Lower lobe of right lung (tissue), 2 donors: Measurements from ENCODE around the gene TST. TPM values are rescaled to one million over a fixed set of nuclear protein-coding genes. Genes with fewer than 3 reads are reported as not detected.
A peak's percentile ranks its signal among the peaks of the same experiment; 100 is the strongest.

ENCODE experiments used
- ATAC-seq, 2 donors: fragments of 200-7000 bp; cut with Tn5 transposase; one replicate each; pipeline ENCODE4 v1.9.1; 2020 to 2022; ENCODE audit warnings: mild to moderate bottlenecking in 2 of 2, moderate library complexity in 2 of 2
- DNase-seq: peaks from one replicate; pipeline ENCODE4 v3.0.0-alpha.2; 2020
- H3K27ac ChIP-seq: fragments of 200-600 bp; one replicate; pipeline ENCODE4 v1.8.0; 2022
- H3K27me3 ChIP-seq: fragments of 200-600 bp; one replicate; pipeline ENCODE4 v1.8.0; 2022; ENCODE audit warnings: low read depth
- H3K36me3 ChIP-seq: fragments of 200-600 bp; one replicate; pipeline ENCODE4 v1.8.0; 2022; ENCODE audit warnings: mild to moderate bottlenecking
- H3K4me1 ChIP-seq: fragments of 200-600 bp; one replicate; pipeline ENCODE4 v1.8.0; 2022
- H3K4me3 ChIP-seq: fragments of 200-600 bp; one replicate; pipeline ENCODE4 v1.8.0; 2022; ENCODE audit warnings: mild to moderate bottlenecking
- H3K9me3 ChIP-seq: fragments of 200-600 bp; one replicate; pipeline ENCODE4 v1.8.0; 2022
- intact Hi-C: fragments of 100-400 bp; cut with DNase I; formaldehyde crosslinking; loops from one replicate; pipeline ENCODE4 v1.11.0; 2022
- long read RNA-seq: library from polyadenylated mRNA; unstranded; transcript quantifications from one replicate; pipeline ENCODE4 v2.0.0, GENCODE V29; 2021
- total RNA-seq: library from RNA; stranded (reverse); fragmentation: NEBNext Ultra II Directional; extraction: Animal tissue kit (Norgen Biotek cat#: 25700); gene quantifications from one replicate; pipeline ENCODE4 v1.2.1, GENCODE V29; 2021
- TF ChIP-seq, protein P1 (sequence below): fragments of 200-600 bp; IDR thresholded peaks from one replicate; pipeline ENCODE4 v1.8.0; 2022; ENCODE audit warnings: antibody characterized with exemption, mild to moderate bottlenecking
- donor health status: DM: no; HTN: yes; CAD: no; lungs with severe emphysema.

The TST gene
- total RNA-seq, result 48.3 TPM
- long read RNA-seq, transcript TST-201 (3 exons, 1,211 nt), result minor isoform, 10 of 32 reads
- long read RNA-seq, transcript TST-202 (2 exons, 1,797 nt), result major isoform, 15 of 32 reads
- long read RNA-seq, partial matches to known transcripts, result 0 of 32 reads
- long read RNA-seq, other reads (novel, unspliced or antisense), result 7 of 32 reads

DNA sequence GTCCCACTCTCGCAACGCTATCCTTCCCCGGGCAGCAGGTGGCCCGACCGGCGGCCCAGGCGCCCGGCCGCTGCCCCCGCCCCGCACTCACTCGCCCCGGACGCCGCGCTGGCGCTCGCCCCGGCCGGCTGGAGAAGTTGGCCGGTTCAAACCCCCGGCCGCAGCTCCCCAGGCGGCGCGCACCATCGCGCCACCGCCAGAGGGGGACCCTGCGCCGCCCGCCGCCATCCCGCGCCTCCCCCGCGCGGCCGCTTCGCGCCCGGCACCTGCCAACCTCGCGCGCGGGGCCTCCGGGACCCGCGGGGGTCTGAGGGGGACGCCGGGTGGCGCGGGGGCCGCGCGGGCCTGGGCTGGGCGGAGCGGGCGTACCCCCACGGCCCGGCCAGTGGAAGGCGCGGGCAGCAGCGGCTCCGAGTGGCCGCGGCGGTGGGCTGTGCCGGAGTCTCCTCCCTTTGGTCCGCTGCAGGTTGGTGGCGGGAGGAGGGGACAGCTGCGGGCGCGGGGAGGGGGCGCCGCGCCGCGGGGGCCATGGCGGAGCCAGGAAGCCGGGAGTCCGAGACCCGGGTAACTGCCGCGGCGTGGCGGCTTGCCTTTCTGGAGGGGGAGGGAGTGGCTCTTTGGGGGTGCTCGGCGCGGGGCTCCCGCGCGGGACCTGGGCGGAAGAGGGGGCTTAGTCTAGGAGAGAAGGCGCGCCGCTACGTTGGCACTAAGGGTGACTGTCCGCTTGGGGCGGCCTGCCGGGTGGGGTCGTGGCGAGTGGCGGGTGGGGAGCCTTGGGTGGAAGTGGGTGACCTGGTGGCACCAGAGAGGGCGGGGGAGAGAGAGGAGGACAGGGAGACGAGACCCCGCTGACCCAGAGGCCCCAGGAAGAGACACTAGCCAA, at the start of gene TST, which contains the start of gene MPST:
TSS of gene TST (minus strand) at position 139 of the 883 bp plus-strand sequence. CDS start 715 bp downstream, outside the sequence.
TSS of gene MPST (plus strand) at position 434 of the 883 bp plus-strand sequence. CDS start at position 529, 95 bp downstream.
- peak within 1 kb of the TSS; percentile 94 for H3K4me3 ChIP-seq
- H3K27me3 ChIP-seq, result no peaks in the 10 kb centered on the region
- peaks cover 70% of the 10 kb centered on the region for H3K4me1 ChIP-seq
- TF ChIP-seq, protein P1, sequence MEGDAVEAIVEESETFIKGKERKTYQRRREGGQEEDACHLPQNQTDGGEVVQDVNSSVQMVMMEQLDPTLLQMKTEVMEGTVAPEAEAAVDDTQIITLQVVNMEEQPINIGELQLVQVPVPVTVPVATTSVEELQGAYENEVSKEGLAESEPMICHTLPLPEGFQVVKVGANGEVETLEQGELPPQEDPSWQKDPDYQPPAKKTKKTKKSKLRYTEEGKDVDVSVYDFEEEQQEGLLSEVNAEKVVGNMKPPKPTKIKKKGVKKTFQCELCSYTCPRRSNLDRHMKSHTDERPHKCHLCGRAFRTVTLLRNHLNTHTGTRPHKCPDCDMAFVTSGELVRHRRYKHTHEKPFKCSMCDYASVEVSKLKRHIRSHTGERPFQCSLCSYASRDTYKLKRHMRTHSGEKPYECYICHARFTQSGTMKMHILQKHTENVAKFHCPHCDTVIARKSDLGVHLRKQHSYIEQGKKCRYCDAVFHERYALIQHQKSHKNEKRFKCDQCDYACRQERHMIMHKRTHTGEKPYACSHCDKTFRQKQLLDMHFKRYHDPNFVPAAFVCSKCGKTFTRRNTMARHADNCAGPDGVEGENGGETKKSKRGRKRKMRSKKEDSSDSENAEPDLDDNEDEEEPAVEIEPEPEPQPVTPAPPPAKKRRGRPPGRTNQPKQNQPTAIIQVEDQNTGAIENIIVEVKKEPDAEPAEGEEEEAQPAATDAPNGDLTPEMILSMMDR, result peak; percentile 7
- peak within 1 kb of the TSS; percentile 91 for H3K27ac ChIP-seq
- DNase-seq (peak; percentile 89), ATAC-seq (peak; percentile 89)
- intact Hi-C loops, result no loop called here
- H3K36me3 ChIP-seq, result peaks cover 13% of the 10 kb centered on the region
- no peaks in the 10 kb centered on the region for H3K9me3 ChIP-seq

DNA sequence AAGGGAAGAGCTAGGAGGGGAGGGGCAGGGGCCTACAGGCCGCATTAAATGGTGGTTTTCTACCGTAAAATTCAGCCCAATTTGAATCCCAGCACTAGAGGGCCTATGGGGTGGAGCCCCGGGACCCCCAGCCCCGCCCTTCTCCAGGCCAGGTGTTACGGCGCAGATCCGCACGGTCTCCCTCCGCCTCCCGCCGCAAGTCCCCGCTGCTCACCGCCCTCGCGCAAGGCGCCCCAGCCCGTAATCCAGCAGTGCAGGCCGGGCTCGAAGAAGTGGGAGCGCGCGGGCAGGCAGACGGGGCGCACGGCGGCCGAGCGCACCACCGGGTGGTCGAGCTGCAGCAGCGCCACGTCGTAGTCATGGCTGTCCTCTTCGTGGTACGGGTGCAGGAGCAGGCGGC, 49.6 kb upstream of the TST start:
- H3K4me1 ChIP-seq, result no peaks in the 10 kb centered on the region
- ATAC-seq (no peak), DNase-seq (no peak)
- peaks cover 29% of the 10 kb centered on the region for H3K27me3 ChIP-seq
- H3K9me3 ChIP-seq, result no peaks in the 10 kb centered on the region
- TF ChIP-seq, protein P1, result no peak
- H3K4me3 ChIP-seq, result no peak overlapping the region
- no peak overlapping the region for H3K27ac ChIP-seq
- H3K36me3 ChIP-seq, result no peaks in the 10 kb centered on the region
- intact Hi-C loops, result no loop called here

DNA sequence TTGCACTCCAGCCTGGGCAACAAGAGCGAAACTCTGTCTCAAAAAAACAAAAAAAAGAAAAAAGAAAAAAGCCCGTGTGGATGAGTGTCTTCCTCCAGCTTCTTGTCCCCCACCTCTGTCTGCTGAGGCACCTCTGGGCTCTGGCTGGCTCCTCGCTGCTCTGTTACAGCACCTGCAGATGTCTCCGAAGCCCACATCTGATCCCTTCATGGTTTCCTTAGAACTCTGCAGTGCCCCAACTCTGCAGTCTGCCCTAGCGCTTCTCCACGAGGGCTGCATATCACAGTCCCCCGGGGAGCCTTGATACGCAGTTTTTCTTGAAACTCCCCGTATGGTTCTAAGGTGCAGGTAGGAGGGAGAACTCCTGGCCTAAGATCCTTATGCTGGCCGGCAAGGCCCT, 48.2 kb upstream of the TST start:
- DNase-seq (no peak), ATAC-seq (no peak)
- peaks cover 29% of the 10 kb centered on the region for H3K27me3 ChIP-seq
- no peaks in the 10 kb centered on the region for H3K4me1 ChIP-seq
- H3K4me3 ChIP-seq, result no peak overlapping the region
- TF ChIP-seq, protein P1, result no peak
- intact Hi-C loops, result no loop called here
- no peak overlapping the region for H3K27ac ChIP-seq
- H3K9me3 ChIP-seq, result no peaks in the 10 kb centered on the region
- H3K36me3 ChIP-seq, result no peaks in the 10 kb centered on the region

DNA sequence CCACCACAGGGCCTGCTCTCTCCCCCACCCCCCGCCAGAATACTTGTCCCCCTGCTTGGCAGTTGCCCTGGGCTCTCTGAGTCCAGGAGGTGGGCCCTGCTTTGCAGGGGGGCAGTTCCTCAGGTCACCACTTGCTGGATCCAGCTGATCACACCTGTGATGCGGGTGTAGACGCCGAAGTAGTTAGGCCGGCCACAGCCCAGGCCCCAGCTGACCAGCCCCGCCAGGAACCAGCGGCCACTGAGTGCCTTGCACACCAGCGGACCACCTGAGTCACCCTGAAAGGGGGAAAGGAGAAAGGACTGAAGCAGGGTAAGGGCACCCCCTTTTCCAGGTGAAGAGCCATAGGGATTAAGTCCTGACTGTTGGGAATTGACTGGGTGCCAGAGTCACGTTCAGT, 46.7 kb upstream of the TST start:
- DNase-seq, result no peak
- no peak for ATAC-seq
- no peak overlapping the region for H3K4me3 ChIP-seq
- H3K27ac ChIP-seq, result no peak overlapping the region
- H3K4me1 ChIP-seq, result no peaks in the 10 kb centered on the region
- H3K9me3 ChIP-seq, result no peaks in the 10 kb centered on the region
- H3K36me3 ChIP-seq, result no peaks in the 10 kb centered on the region
- TF ChIP-seq, protein P1, result no peak
- intact Hi-C loops, result no loop called here
- peaks cover 29% of the 10 kb centered on the region for H3K27me3 ChIP-seq

DNA sequence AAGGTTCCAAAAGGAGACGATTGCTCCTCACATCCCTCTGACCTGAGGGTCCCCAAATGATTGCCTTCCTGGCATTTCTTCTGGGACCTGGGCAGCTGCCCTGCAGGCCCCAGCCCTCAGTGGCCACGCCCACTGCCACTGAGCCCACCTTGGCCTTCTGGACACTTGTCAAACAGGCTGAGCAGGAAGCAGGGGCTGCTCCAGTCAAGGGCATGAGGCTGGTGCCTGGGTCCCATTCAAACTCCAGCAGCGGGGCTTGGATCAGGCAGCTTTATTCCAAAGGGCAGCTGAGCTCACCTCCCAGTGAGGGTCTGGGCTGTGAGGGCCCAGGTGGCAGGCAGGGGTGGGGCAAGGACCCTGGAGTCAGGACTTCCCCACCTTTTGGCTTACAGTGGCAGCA, 45.9 kb upstream of the TST start:
- H3K36me3 ChIP-seq, result peaks cover 6% of the 10 kb centered on the region
- no peaks in the 10 kb centered on the region for H3K4me1 ChIP-seq
- TF ChIP-seq, protein P1, result no peak
- H3K9me3 ChIP-seq, result no peaks in the 10 kb centered on the region
- no peak overlapping the region for H3K4me3 ChIP-seq
- peaks cover 26% of the 10 kb centered on the region for H3K27me3 ChIP-seq
- no peak overlapping the region for H3K27ac ChIP-seq
- intact Hi-C loops, result no loop called here
- no peak for DNase-seq
- no peak for ATAC-seq
